Endothelial cell of hepatic sinusoid (primary cell): ENCODE data around the gene RTBDN.

Source experiments
- in situ Hi-C: cut with HindIII; loops from 2 replicates; pipeline ENCODE4 v1.10.0; 2017; ENCODE audit warnings: low sequenced_read_pairs

RTBDN gene

DNA sequence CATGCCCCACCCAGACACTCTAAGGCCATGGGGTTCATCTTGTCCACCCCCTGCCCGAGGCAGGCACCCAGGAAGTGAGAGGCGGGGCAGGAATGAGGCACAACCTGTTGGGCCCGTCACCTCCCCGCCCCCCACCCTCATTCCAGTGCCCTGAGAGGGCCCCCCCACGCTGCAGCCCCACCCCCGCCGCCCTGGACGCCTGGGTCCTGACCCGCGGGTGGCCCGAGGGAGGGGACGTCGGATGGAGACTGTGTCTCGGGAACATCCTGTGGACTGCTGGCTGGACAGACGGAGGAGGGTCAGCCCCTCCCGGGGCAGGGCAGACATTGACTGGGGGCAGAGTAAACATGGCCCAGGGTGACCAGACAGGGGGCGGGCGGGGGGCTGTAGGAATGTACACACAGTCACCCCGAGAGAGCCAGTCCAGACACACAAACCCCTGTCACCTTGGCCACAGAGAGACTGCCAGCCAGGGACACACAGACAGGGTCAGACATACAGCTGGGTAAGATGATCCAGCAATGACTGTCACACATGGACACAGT is 50.5 kb downstream of the RTBDN start:
- in situ Hi-C loops = no loop called here

DNA sequence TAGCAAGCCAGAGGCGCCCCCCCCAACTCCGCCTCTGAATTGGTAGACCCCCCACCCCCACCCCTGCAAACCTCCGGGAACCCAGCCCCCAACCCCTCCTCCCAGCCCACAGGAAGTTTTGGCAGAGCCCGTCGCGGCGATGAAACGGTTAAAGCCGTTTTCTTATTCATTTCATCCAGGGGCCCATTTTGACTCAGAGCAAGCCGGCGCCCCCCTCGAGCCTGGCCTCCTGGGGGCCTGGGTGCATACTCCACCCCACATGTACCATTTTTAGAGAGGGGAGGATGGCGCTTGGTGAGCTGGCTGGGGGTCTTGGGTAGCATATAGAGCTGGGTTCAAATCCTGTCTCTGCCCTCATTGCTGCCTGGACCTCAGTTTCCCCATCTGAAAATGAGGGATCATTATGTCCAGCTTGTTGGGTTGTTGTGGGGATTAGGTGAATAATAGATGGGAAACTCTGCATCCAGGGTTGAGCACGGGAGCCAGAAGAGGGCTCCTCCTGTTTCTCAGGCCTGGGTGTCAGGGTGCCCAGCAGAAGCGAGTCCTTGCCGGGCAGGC is 51.0 kb downstream of the RTBDN start:
- in situ Hi-C loops = no loop called here

DNA sequence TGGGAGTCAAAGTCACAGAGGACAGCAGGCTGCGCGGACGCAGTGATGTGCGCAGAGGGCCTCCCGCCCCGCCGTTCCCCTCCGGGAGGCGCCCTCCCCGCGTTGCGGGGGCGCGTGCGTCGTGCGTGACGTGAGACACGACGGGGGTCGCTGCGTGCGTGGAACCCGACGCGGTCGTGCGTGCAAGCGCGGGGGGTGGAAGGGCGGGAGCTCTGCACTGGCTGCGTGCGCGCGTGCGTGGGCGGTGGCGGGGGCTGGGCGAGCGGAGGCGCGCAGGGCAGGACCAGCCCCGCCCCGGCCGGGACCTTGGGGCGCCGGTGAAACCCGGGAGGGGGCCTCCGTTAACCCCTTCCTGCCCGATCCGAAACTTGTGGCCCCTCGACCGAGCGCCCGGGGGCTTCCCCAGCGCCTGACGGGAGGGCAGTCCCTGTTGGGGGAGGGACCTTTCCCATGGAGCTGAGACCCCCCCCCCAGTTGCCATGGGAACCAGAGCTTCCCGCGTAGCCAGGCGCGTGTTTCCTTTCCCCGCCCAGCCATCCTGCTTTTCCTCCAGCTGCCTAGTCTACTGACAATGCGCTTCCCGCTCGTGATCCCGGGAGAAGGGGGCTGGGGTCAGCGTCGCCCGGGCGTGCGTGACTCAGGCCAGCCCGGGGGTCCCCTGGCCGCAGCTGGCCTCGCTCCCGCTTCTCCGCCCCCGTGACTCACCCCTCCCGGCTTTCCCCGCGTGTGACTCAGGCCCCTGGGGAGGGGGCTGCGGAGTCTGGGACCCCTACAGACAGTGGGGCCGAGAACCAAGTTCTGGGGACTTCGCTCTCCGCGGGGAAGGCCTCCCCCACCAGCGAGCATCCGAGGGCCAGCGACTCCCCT is 51.7 kb downstream of the RTBDN start:
- in situ Hi-C loops = no loop called here

DNA sequence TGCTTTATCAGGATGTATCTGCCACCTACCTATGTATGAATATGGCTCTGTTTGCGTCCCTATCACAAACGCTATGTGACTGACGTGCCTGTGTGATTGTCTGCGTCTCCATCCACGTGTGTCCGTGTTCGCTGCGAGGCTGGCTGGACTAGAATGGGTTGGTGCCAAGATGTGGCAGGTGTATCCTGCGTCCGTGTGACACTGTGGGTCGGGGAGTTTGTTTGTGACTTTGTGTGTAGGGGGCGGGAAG is 52.3 kb downstream of the RTBDN start:
- in situ Hi-C loops = no loop called here

DNA sequence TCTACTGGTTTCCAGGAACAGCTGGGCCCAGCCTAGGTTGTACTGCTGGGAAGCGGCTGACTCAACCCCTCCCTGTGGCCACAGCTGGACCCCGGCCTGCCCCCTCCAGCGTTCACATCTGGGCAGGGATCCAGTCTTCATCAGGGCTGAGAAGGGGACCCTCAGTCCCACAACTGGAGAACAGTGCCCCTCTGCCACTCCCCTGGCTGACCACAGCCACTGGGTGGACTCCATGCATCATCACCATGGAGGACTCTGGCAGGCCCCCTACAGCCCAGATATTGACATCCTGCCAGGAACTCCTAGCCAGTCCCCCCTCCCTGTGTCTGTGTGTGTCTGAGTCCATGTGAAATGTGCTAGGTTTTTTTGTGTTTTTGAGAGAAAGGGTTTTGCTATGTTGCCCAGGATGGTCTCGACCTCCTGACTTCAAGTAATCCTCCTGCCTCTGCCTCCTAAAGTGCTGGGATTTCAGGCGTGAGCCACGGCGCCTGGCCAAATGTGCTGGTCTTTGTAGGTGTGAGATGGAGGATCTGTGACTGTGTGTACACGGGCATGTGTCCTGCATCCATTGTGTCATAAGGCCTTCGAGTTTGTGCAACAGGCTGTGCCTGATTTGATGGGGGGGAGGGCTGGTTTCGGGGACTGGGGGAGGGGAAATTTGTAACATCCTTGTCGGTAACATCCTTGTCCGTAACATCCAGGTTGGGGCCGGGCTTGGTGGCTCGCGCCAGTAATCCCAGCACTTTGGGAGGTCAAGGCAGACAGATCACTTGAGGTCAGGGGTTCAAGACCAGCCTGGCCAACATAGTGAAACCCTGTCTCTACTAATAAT is 55.0 kb downstream of the RTBDN start:
- in situ Hi-C loops = no loop called here

DNA sequence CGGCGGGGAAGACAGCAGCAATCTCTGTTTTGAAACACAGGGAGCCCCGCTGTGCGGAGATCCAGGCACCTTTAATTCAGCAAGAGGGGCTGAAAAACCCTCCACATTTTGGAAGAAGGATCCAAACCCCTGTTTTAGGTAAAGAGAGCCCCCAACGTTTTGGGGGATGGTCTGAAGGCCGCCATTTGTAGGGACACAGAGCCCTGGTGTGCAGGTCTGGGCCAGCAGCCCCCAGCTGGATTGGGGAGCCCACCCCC is 55.5 kb downstream of the RTBDN start:
- in situ Hi-C loops = no loop called here

DNA sequence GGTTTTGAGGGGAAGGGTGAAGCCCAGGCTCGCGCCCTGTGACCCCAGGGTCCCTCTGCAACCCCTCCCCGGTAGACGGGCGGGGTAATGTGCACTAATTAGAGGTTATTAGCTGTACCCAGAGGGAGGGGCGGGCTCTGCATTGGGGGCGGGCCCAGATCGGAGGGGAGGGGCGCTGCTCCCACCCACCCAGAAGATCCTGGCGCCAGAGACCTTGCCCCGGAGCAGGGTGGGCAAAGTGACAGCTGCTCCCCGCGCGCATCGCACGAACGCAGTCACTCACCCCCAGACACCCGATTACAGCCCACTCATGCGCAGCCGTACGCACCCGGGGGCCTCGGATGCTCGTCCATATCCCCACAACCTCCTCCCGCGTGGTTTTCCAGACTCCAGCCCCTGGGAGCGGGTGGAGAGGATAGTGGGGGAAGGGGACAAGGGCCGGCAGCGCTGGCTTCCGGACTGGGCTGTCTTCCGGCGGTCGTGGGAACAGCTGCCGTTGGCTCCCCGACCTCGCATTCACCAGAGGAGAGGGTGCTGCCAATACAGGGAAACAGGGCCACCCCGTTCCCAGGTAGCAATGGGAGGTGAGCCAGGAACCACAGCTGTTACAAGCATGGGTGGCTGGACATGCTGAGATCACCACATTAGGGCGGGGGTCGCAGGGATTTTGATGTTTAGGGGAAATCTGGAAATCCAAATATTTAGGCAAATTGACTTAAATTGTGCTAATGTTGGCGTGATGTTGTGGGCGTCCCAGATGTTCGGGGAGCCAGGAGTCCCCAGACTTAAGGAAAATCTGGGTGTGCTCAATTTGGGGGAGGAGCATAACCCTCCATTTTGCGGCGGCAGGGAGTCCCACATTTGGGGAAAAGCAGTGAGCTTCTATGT is 56.1 kb downstream of the RTBDN start:
- in situ Hi-C loops = no loop called here

DNA sequence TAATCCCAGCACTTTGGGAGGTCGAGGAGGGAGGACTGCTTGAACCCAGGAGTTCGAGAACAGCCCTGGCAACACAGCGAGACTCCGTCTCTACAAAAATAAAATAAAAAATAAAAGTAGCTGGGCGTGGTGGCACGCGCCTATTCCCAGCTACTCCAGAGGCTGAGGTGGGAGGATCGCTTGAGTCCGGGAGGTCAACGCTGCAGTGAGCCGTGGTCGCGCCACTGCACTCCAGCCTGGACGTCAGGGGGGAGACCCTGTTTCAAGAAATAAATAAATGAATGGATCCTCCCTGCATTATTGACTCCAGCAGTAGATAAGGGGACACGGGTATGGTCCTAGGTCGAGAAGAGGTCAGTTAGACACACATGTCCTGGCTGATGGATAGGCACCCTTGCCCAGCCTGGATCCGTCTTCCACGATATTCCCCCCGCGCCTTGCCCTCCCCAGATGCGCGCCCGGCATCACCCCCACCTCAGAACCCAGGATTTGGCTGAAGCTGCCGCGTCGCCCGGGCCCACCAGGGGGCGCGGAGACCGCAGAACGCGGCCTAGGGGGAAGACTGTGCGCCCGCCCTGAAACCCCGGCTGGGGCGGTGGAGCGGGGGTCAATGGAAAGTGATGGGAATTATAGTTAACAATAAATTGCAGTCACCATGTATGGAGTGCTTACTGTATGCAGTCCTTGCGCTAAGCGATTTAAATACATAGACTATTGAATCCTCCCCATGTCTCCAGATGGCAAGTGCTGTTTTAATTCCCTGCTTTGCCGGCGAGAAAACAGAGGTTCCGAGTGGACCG is 57.0 kb downstream of the RTBDN start:
- in situ Hi-C loops = no loop called here
